ENCODE data around the gene AKTIP.
A peak's percentile ranks its signal among the peaks of the same experiment; 100 is the strongest.
"Not testable (repeated sequence)": the region's sequence is repeated elsewhere in the genome, so short reads cannot be mapped to it uniquely, and the experiment has no call there.

The AKTIP gene

GRCh38 chr16:53515259-53515658, 12.2 kb upstream of the AKTIP start:
- no peak for DNase-seq

- DNase-seq: not testable (repeated sequence)
These were observed 9.8 kb upstream of the AKTIP start for GRCh38 chr16:53512795-53513194.

GRCh38 chr16:53511403-53512280, 8.6 kb upstream of the AKTIP start:
- DNase-seq: peak; percentile 80

GRCh38 chr16:53511084-53511402, 8.0 kb upstream of the AKTIP start:
- no peak for DNase-seq

- no peak for DNase-seq
These were observed 7.7 kb upstream of the AKTIP start for GRCh38 chr16:53510704-53511070.

- peak; percentile 84 for DNase-seq
These were observed 7.1 kb upstream of the AKTIP start for GRCh38 chr16:53509906-53510703.

GRCh38 chr16:53507464-53508179, 4.6 kb upstream of the AKTIP start:
- DNase-seq: no peak

- no peak for DNase-seq
These were observed 3.2 kb upstream of the AKTIP start for GRCh38 chr16:53506254-53506653.

GRCh38 chr16:53504665-53505064, 1.7 kb upstream of the AKTIP start:
- no peak for DNase-seq

GRCh38 chr16:53503991-53504663, 1.1 kb upstream of the AKTIP start:
- DNase-seq: peak; percentile 39

- DNase-seq: peak; percentile 98
These were observed 388 bp upstream of the AKTIP start for GRCh38 chr16:53503270-53503923.

- no peak for DNase-seq
These were observed 1.7 kb downstream of the AKTIP start for GRCh38 chr16:53501216-53501859.

GRCh38 chr16:53498984-53499383, 4.0 kb downstream of the AKTIP start:
- no peak for DNase-seq

GRCh38 chr16:53495325-53495724, 7.7 kb downstream of the AKTIP start:
- DNase-seq: no peak

- DNase-seq: no peak
These were observed 8.4 kb downstream of the AKTIP start for GRCh38 chr16:53494636-53495035.

- DNase-seq: no peak
These were observed 10.5 kb downstream of the AKTIP start for GRCh38 chr16:53492503-53492902.

- DNase-seq: no peak
These were observed 13.3 kb downstream of the AKTIP start for GRCh38 chr16:53489755-53490154.

GRCh38 chr16:53486230-53486629, 16.8 kb downstream of the AKTIP start:
- no peak for DNase-seq

GRCh38 chr16:53484542-53484941, 18.5 kb downstream of the AKTIP start:
- no peak for DNase-seq

- DNase-seq: no peak
These were observed 20.9 kb downstream of the AKTIP start for GRCh38 chr16:53482123-53482522.

- no peak for DNase-seq
These were observed 22.6 kb downstream of the AKTIP start for GRCh38 chr16:53480394-53480793.

- DNase-seq: no peak
These were observed 24.0 kb downstream of the AKTIP start for GRCh38 chr16:53478965-53479364.
